ENCODE measurements around the gene ASCC1. TPM values are rescaled to one million over a fixed set of nuclear protein-coding genes. Genes with fewer than 3 reads are reported as not detected.

Gene ASCC1
- total RNA-seq, 4 donors from 2014 or later = 18.7 to 28.4 (median 24.7) TPM

DNA sequence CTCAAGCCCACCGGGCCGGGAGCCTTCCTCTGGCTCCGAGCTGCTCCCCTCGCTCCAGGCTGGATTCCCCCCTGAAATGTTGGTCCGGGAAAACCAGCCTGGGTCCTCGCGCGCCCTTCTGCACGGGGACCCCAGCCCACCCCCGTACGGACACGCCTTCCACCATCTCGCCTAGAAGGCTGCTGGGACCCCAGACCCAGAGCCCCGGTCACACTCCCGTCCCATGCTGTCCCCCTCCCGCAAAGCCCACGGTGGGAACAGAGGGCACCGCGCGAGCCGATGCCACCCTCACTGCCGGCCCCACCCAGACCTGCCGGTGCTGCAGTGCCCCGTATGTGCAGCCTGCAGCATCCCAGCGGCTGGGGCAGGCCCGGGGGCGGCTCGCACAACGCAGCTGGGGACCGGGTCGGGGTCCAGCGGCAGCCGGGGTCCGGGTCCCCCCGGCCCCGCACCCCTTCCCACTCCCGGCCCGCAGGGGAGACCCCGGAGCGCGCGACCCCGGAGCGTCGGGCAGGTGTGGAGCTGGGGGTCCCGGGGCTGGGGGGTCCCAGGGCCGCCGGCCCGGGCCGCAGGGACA is 128.6 kb downstream of the ASCC1 start:
- no peak for DNase-seq
- H3K27me3 ChIP-seq = peaks cover 11 to 37% (median 18%) of the 10 kb centered on the region in 4 donors
- WGBS, 2 donors = no CpG with 5 or more reads among the region's 50 CpGs
- H3K27ac ChIP-seq = peak overlapping the region; percentile 50 to 72 (median 66)
- peaks cover 0 to 6% (median 0%) of the 10 kb centered on the region in 3 donors for H3K36me3 ChIP-seq
- intact Hi-C loops (cut with DNase I) = no loop called here
- H3K4me1 ChIP-seq = peaks cover 18 to 35% (median 20%) of the 10 kb centered on the region in 3 donors
- TF ChIP-seq POLR2A (IDR thresholded peaks at IDR 0.05) = no peak
- TF ChIP-seq, protein P1, sequence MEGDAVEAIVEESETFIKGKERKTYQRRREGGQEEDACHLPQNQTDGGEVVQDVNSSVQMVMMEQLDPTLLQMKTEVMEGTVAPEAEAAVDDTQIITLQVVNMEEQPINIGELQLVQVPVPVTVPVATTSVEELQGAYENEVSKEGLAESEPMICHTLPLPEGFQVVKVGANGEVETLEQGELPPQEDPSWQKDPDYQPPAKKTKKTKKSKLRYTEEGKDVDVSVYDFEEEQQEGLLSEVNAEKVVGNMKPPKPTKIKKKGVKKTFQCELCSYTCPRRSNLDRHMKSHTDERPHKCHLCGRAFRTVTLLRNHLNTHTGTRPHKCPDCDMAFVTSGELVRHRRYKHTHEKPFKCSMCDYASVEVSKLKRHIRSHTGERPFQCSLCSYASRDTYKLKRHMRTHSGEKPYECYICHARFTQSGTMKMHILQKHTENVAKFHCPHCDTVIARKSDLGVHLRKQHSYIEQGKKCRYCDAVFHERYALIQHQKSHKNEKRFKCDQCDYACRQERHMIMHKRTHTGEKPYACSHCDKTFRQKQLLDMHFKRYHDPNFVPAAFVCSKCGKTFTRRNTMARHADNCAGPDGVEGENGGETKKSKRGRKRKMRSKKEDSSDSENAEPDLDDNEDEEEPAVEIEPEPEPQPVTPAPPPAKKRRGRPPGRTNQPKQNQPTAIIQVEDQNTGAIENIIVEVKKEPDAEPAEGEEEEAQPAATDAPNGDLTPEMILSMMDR (IDR thresholded peaks at IDR 0.05) = no peak
- peak overlapping the region; percentile 34 to 65 (median 52) for H3K4me3 ChIP-seq
- no peaks in the 10 kb centered on the region for H3K9me3 ChIP-seq

DNA sequence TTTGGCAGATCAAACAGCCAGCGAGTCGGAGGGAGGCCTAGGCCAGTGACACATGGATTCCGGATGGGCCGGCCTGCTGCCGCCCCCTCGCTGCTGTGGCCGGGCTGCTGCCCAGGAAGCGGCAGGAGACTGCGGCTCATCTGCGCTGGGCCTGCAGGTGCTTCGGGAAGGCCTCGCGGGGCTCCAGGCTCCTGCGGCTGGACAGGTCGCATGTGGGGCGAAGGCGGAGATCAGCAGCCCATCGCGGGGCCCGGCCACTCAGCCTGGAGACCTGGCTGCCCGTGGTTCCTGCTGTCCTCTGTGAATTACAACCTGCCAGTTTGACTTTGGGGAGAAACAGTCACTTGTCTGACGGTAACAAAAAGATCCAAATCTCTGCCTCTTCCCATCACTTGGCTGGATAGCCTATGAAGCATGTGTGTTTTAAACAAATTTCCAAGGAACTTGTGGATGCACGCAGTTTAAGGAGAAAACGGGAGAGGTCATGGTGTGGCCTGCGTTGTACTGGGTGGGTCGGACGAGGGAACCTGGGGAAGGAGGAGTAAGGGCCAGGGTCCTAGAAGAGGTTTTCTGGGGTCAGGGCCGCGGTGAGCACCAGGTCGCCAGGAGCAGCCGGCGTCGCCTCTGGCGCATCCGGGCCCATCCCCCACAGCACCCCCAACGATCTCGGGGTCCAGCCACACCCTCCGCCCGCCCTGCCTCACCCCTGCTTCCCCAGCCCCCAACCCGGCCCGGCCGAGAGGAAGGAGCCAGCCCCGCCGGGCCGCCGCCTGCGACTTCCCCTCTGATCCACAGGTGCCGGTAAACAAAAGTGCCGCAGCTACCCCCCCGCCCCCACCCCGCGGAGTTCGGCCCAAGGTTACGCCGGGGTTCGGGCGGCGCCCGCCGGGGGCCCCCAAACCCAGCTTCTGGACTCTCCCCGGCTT is 129.3 kb downstream of the ASCC1 start:
- Histone ChIP-seq H3K27me3 (peaks cover 11 to 37% (median 18%) of the 10 kb centered on the region in 4 donors), H3K4me1 (peaks cover 18 to 42% (median 20%) of the 10 kb centered on the region in 3 donors), H3K27ac (peak overlapping the region; percentile 50 to 72 (median 66)), H3K36me3 (no peaks in the 10 kb centered on the region), H3K9me3 (no peaks in the 10 kb centered on the region), H3K4me3 (peak overlapping the region; percentile 34 to 65 (median 52))
- DNase-seq = no peak
- intact Hi-C loops (cut with DNase I) = no loop called here
- TF ChIP-seq POLR2A (IDR thresholded peaks at IDR 0.05) = peak in 1 of 4 donors; percentile 37
- TF ChIP-seq, protein P1 (IDR thresholded peaks at IDR 0.05) = no peak
- 34 to 72% methylated on average over 15 to 16 of the region's 61 CpGs for WGBS, 2 donors

DNA sequence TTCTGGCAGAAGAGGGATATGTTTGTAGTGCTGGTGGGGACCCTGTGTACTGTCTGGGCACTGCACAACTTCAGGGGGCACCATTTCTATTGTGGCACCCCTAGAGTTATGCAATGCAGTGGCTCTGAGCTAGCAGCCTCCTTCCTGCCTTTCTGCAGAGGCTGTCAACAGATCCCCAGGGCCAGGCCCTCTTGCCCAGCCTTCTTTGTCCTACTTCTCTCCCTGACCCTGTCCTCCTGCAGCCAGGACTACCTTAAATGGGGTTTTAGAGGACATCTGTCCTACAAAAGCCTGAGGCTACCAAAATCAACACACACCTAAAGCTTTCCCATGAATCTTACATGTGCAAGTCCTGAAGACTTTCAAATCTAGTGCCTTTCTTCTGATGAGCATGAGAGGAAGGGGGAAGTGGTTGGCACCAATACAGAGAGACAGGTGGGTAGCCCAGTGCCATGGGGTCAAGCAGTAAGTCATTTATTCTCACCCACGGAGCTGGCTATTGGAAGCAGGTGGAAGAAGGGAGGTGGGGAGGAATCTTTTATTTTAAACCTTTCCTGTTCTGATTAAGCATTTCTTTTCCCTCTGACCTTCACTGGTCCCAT is 130.1 kb downstream of the ASCC1 start:
- Histone ChIP-seq H3K36me3 (no peaks in the 10 kb centered on the region), H3K27me3 (peaks cover 11 to 37% (median 18%) of the 10 kb centered on the region in 4 donors), H3K4me3 (peak overlapping the region in 2 of 4 donors; percentile 56 to 65), H3K4me1 (peaks cover 18 to 43% (median 20%) of the 10 kb centered on the region in 3 donors), H3K9me3 (no peaks in the 10 kb centered on the region), H3K27ac (peak overlapping the region in 2 of 4 donors; percentile 50 to 72)
- no peak for DNase-seq
- WGBS, 2 donors = 33 to 67% methylated on average over 1 of the region's 1 CpG
- intact Hi-C loops (cut with DNase I) = no loop called here
- TF ChIP-seq, protein P1 (IDR thresholded peaks at IDR 0.05) = no peak
- no peak for TF ChIP-seq POLR2A (IDR thresholded peaks at IDR 0.05)

DNA sequence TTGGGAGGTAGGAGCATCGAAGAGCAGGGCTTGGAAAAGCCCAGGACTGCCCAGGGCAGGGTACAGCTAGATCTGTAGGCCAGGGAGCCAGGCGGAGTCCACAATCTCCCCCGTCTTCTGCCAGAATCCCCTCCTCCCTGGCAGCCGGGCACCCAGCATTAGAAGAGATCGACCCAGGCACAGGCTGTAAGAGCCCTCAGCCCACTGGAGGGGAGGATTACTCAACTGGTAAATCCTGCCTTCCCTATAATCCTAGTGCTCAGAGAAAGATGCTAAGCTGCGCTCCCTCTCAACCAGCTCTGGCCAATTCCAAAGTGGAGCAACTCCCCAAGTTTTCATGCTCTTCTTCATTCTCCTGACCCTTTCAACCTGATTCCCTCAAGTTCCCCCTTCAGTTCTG is 130.9 kb downstream of the ASCC1 start:
- intact Hi-C loops (cut with DNase I) = no loop called here
- Histone ChIP-seq H3K9me3 (no peaks in the 10 kb centered on the region), H3K36me3 (no peaks in the 10 kb centered on the region), H3K27me3 (peaks cover 11 to 37% (median 18%) of the 10 kb centered on the region in 4 donors), H3K4me1 (peaks cover 18 to 47% (median 20%) of the 10 kb centered on the region in 3 donors), H3K4me3 (no peak overlapping the region), H3K27ac (no peak overlapping the region)
- TF ChIP-seq POLR2A (IDR thresholded peaks at IDR 0.05) = no peak
- TF ChIP-seq, protein P1 (IDR thresholded peaks at IDR 0.05) = no peak
- WGBS, 2 donors = 94 to 96% methylated on average over 6 of the region's 6 CpGs
- no peak for DNase-seq
